Measurements from ENCODE around the gene DMD. TPM values are rescaled to one million over a fixed set of nuclear protein-coding genes. Genes with fewer than 3 reads are reported as not detected.

DMD gene
- total RNA-seq, 1 experiment from 2014 or later, result 19.3 TPM

GRCh38 chrX:32501606-32502005 lies 709.7 kb downstream of the DMD start:
- no peak overlapping the region for H3K4me3 Mint-ChIP-seq (ENCODE audit: unreplicated experiment)
- no peaks in the 10 kb centered on the region for H3K36me3 Mint-ChIP-seq (ENCODE audit: insufficient read depth, unreplicated experiment)
- H3K27ac Mint-ChIP-seq (ENCODE audit: low read depth, unreplicated experiment), result no peak overlapping the region
- CTCF ChIA-PET, result no interaction called here
- DNase-seq (ENCODE audit: unreplicated experiment), result no peak
- no TSS peak for BruUV-seq (replicated peaks)
- no peaks in the 10 kb centered on the region for H3K9me3 Mint-ChIP-seq (ENCODE audit: unreplicated experiment)
- peaks cover 5% of the 10 kb centered on the region for H3K27me3 Mint-ChIP-seq (ENCODE audit: insufficient read depth, unreplicated experiment)
- POLR2A ChIA-PET, result interaction anchor here (0.7 kb wide), 1 partner anchor 53 kb away, joined by 3 read pairs; no protein-coding TSS in a partner anchor
- TF ChIP-seq CTCF (IDR thresholded peaks at IDR 0.05; ENCODE audit: unreplicated experiment), result no peak
- no peaks in the 10 kb centered on the region for H3K4me1 Mint-ChIP-seq (ENCODE audit: insufficient read depth, unreplicated experiment)
- intact Hi-C loops (cut with micrococcal nuclease), result no loop called here

- no peak for TF ChIP-seq CTCF (IDR thresholded peaks at IDR 0.05; ENCODE audit: unreplicated experiment)
- CTCF ChIA-PET, result no interaction called here
- Mint-ChIP-seq H3K9me3 (ENCODE audit: unreplicated experiment) (no peaks in the 10 kb centered on the region), H3K4me1 (ENCODE audit: insufficient read depth, unreplicated experiment) (no peaks in the 10 kb centered on the region), H3K4me3 (ENCODE audit: unreplicated experiment) (no peak overlapping the region), H3K27me3 (ENCODE audit: insufficient read depth, unreplicated experiment) (peaks cover 12% of the 10 kb centered on the region), H3K36me3 (ENCODE audit: insufficient read depth, unreplicated experiment) (no peaks in the 10 kb centered on the region), H3K27ac (ENCODE audit: low read depth, unreplicated experiment) (no peak overlapping the region)
- no TSS peak for BruUV-seq (replicated peaks)
- intact Hi-C loops (cut with micrococcal nuclease), result no loop called here
- POLR2A ChIA-PET, result no interaction called here
- DNase-seq (ENCODE audit: unreplicated experiment), result no peak
These were observed 714.7 kb downstream of the DMD start for GRCh38 chrX:32496671-32497070.

- Mint-ChIP-seq H3K27me3 (ENCODE audit: insufficient read depth, unreplicated experiment) (peaks cover 12% of the 10 kb centered on the region), H3K9me3 (ENCODE audit: unreplicated experiment) (no peaks in the 10 kb centered on the region), H3K4me3 (ENCODE audit: unreplicated experiment) (no peak overlapping the region), H3K4me1 (ENCODE audit: insufficient read depth, unreplicated experiment) (no peaks in the 10 kb centered on the region), H3K36me3 (ENCODE audit: insufficient read depth, unreplicated experiment) (no peaks in the 10 kb centered on the region), H3K27ac (ENCODE audit: low read depth, unreplicated experiment) (no peak overlapping the region)
- no peak for DNase-seq (ENCODE audit: unreplicated experiment)
- intact Hi-C loops (cut with micrococcal nuclease), result no loop called here
- ChIA-PET POLR2A (no interaction called here), CTCF (no interaction called here)
- no TSS peak for BruUV-seq (replicated peaks)
- TF ChIP-seq CTCF (IDR thresholded peaks at IDR 0.05; ENCODE audit: unreplicated experiment), result no peak
These were observed 715.5 kb downstream of the DMD start for GRCh38 chrX:32495855-32496254.

- no peak for DNase-seq (ENCODE audit: unreplicated experiment)
- Mint-ChIP-seq H3K4me1 (ENCODE audit: insufficient read depth, unreplicated experiment) (no peaks in the 10 kb centered on the region), H3K9me3 (ENCODE audit: unreplicated experiment) (no peaks in the 10 kb centered on the region), H3K36me3 (ENCODE audit: insufficient read depth, unreplicated experiment) (no peaks in the 10 kb centered on the region), H3K27me3 (ENCODE audit: insufficient read depth, unreplicated experiment) (peaks cover 23% of the 10 kb centered on the region), H3K27ac (ENCODE audit: low read depth, unreplicated experiment) (no peak overlapping the region), H3K4me3 (ENCODE audit: unreplicated experiment) (no peak overlapping the region)
- ChIA-PET POLR2A (no interaction called here), CTCF (interaction anchor here (0.7 kb wide), 1 partner anchor 1587 kb away, joined by 3 read pairs; no protein-coding TSS in a partner anchor)
- no peak for TF ChIP-seq CTCF (IDR thresholded peaks at IDR 0.05; ENCODE audit: unreplicated experiment)
- no TSS peak for BruUV-seq (replicated peaks)
- intact Hi-C loops (cut with micrococcal nuclease), result loop anchor here (10.0 kb wide), 1 partner anchor 1796 kb away; no protein-coding TSS in a partner anchor
These were observed 722.2 kb downstream of the DMD start for GRCh38 chrX:32489125-32489524.

All from MCF 10A (cell line).